ENCODE measurements around the gene SNRPA. TPM values are rescaled to one million over a fixed set of nuclear protein-coding genes. Genes with fewer than 3 reads are reported as not detected.

The SNRPA gene
- total and polyA plus RNA-seq, 2 of the 8 experiments (the other 6 are each of a cell fraction or from before 2014, with no cell fraction given): 201 to 202 TPM

DNA sequence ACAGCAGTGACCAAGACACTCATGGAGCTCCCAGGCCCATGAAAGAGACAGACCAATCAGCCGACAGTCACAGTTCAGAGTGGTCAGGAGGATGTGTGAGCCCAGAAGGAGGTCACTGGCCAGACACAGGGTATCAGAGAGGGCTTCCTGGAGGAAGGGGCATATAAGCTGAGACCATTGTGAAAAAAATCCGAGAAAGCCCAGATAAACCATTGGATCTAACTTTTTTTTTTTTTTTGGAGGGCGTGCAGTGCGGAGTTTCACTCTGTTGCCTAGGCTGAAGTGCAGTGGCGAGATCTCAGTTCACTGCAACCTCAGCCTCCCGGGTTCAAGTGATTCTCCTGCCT is 29.9 kb upstream of the SNRPA start (continued):
- no peak for TF ChIP-seq SAP30 (IDR thresholded peaks at IDR 0.05; ENCODE audit: insufficient read depth, insufficient replicate concordance, low read length)
- no peak for TF ChIP-seq ZNF274 (IDR thresholded peaks at IDR 0.05; ENCODE audit: borderline replicate concordance, extremely low read depth, low read length)
- no peak for TF ChIP-seq BRCA1 (IDR thresholded peaks at IDR 0.05; ENCODE audit: low read depth, low read length)
- no peak for TF ChIP-seq BCL11A (IDR thresholded peaks at IDR 0.05; ENCODE audit: low read depth in 2 of 2, low read length in 2 of 2)
- no peak for TF ChIP-seq SRF (IDR thresholded peaks at IDR 0.05; ENCODE audit: low read depth, low read length)
- no peak for TF ChIP-seq HDAC2 (IDR thresholded peaks at IDR 0.05; ENCODE audit: borderline replicate concordance in 1 of 2, low read depth in 2 of 2, low read length in 2 of 2)

All from H1 (cell line).